Stimulated activated CD8-positive, alpha-beta memory T cell treated with anti-CD3 and anti-CD28 coated beads, Interleukin-4, amount 100 ng/mL, for 24 hours (primary cell): Measurements from ENCODE around the gene GASK1B.

Experiments
- DNase-seq: peaks from one replicate; pipeline ENCODE4 v3.0.0-alpha.2; 2020; ENCODE audit warnings: low read depth

GASK1B gene

GRCh38 chr4:158139086-158139485, 33.7 kb downstream of the GASK1B start:
- DNase-seq, result no peak

- DNase-seq, result no peak
Measured at GRCh38 chr4:158134222-158134621, 38.6 kb downstream of the GASK1B start.

GRCh38 chr4:158133551-158133950, 39.3 kb downstream of the GASK1B start:
- DNase-seq, result no peak

- no peak for DNase-seq
Measured at GRCh38 chr4:158131027-158131426, 41.8 kb downstream of the GASK1B start.

- no peak for DNase-seq
Measured at GRCh38 chr4:158130204-158130603, 42.6 kb downstream of the GASK1B start.

- no peak for DNase-seq
Measured at GRCh38 chr4:158129694-158130093, 43.1 kb downstream of the GASK1B start.

- DNase-seq, result no peak
Measured at GRCh38 chr4:158128540-158128939, 44.3 kb downstream of the GASK1B start.

- DNase-seq, result no peak
Measured at GRCh38 chr4:158125310-158125709, 47.5 kb downstream of the GASK1B start.
